ENCODE results near the gene GCNA. TPM values are rescaled to one million over a fixed set of nuclear protein-coding genes. Genes with fewer than 3 reads are reported as not detected.

The GCNA gene
- polyA plus RNA-seq, 3 donors from 2014 or later: 0.63 to 1.8 (median 1.3) TPM

GRCh38 chrX:71622576-71623450, 44.6 kb downstream of the GCNA start:
- peak overlapping the region; percentile 94 to 97 (median 96) for H3K27ac Mint-ChIP-seq
- H3K4me1 Mint-ChIP-seq: peaks cover 70 to 73% of the 10 kb centered on the region in 2 donors
- H3K27me3 Mint-ChIP-seq (ENCODE audit: low read depth in 3 of 3): peaks cover 9 to 19% (median 11%) of the 10 kb centered on the region in 3 donors
- H3K9me3 Mint-ChIP-seq: no peaks in the 10 kb centered on the region
- H3K36me3 Mint-ChIP-seq: no peaks in the 10 kb centered on the region
- peak; percentile 78 to 81 (median 79) for DNase-seq
- peak overlapping the region; percentile 68 to 84 (median 76) for H3K4me3 Mint-ChIP-seq

GRCh38 chrX:71623714-71624113, 45.5 kb downstream of the GCNA start:
- Mint-ChIP-seq H3K9me3 (no peaks in the 10 kb centered on the region), H3K36me3 (no peaks in the 10 kb centered on the region), H3K27ac (peak overlapping the region; percentile 94 to 97 (median 96)), H3K4me3 (peak overlapping the region; percentile 68 to 84 (median 76)), H3K4me1 (peaks cover 61 to 64% of the 10 kb centered on the region in 2 donors), H3K27me3 (ENCODE audit: low read depth in 3 of 3) (peaks cover 5 to 12% (median 9%) of the 10 kb centered on the region in 3 donors)
- DNase-seq: peak; percentile 43 to 57 (median 54)

- Mint-ChIP-seq H3K27me3 (ENCODE audit: low read depth in 3 of 3) (peaks cover 5 to 10% (median 9%) of the 10 kb centered on the region in 3 donors), H3K4me3 (no peak overlapping the region), H3K4me1 (peaks cover 43 to 46% of the 10 kb centered on the region in 2 donors), H3K9me3 (no peaks in the 10 kb centered on the region), H3K27ac (peak overlapping the region in 3 of 6 donors; percentile 2 to 67 (median 61)), H3K36me3 (no peaks in the 10 kb centered on the region)
- DNase-seq: no peak
These were observed 47.2 kb downstream of the GCNA start for GRCh38 chrX:71625471-71625870.

GRCh38 chrX:71626576-71626975, 48.3 kb downstream of the GCNA start:
- no peak for DNase-seq
- Mint-ChIP-seq H3K36me3 (no peaks in the 10 kb centered on the region), H3K4me3 (no peak overlapping the region), H3K27me3 (ENCODE audit: low read depth in 3 of 3) (peaks cover 5 to 10% (median 9%) of the 10 kb centered on the region in 3 donors), H3K9me3 (no peaks in the 10 kb centered on the region), H3K27ac (peak overlapping the region in 1 of 6 donors; percentile 46), H3K4me1 (peaks cover 35 to 37% of the 10 kb centered on the region in 2 donors)

GRCh38 chrX:71627588-71628404, 49.6 kb downstream of the GCNA start:
- peaks cover under 1 to 6% (median under 1%) of the 10 kb centered on the region in 3 donors for H3K27me3 Mint-ChIP-seq (ENCODE audit: low read depth in 3 of 3)
- no peak overlapping the region for H3K4me3 Mint-ChIP-seq
- DNase-seq: no peak
- H3K27ac Mint-ChIP-seq: peak overlapping the region in 1 of 6 donors; percentile 36
- peaks cover 23 to 25% of the 10 kb centered on the region in 2 donors for H3K4me1 Mint-ChIP-seq
- H3K9me3 Mint-ChIP-seq: no peaks in the 10 kb centered on the region
- no peaks in the 10 kb centered on the region for H3K36me3 Mint-ChIP-seq

GRCh38 chrX:71629467-71629866, 51.2 kb downstream of the GCNA start:
- DNase-seq: no peak
- H3K27ac Mint-ChIP-seq: no peak overlapping the region
- H3K27me3 Mint-ChIP-seq (ENCODE audit: low read depth in 3 of 3): peaks cover 0 to 1% (median 1%) of the 10 kb centered on the region in 3 donors
- H3K36me3 Mint-ChIP-seq: no peaks in the 10 kb centered on the region
- no peaks in the 10 kb centered on the region for H3K9me3 Mint-ChIP-seq
- peaks cover 6 to 8% of the 10 kb centered on the region in 2 donors for H3K4me1 Mint-ChIP-seq
- H3K4me3 Mint-ChIP-seq: no peak overlapping the region

- Mint-ChIP-seq H3K36me3 (no peaks in the 10 kb centered on the region), H3K9me3 (no peaks in the 10 kb centered on the region), H3K4me1 (no peaks in the 10 kb centered on the region), H3K27ac (no peak overlapping the region), H3K27me3 (ENCODE audit: low read depth in 3 of 3) (peaks cover 0 to 1% (median 1%) of the 10 kb centered on the region in 3 donors), H3K4me3 (no peak overlapping the region)
- no peak for DNase-seq
These were observed 54.9 kb downstream of the GCNA start for GRCh38 chrX:71632923-71633657.

GRCh38 chrX:71634366-71634765, 56.1 kb downstream of the GCNA start:
- DNase-seq: no peak
- Mint-ChIP-seq H3K4me1 (no peaks in the 10 kb centered on the region), H3K27me3 (ENCODE audit: low read depth in 3 of 3) (peaks cover 0 to 1% (median 1%) of the 10 kb centered on the region in 3 donors), H3K9me3 (no peaks in the 10 kb centered on the region), H3K4me3 (no peak overlapping the region), H3K36me3 (no peaks in the 10 kb centered on the region), H3K27ac (no peak overlapping the region)

GRCh38 chrX:71636438-71637252, 58.4 kb downstream of the GCNA start:
- Mint-ChIP-seq H3K4me3 (no peak overlapping the region), H3K27me3 (ENCODE audit: low read depth in 3 of 3) (peaks cover 0 to 1% (median 1%) of the 10 kb centered on the region in 3 donors), H3K36me3 (no peaks in the 10 kb centered on the region), H3K27ac (no peak overlapping the region), H3K9me3 (no peaks in the 10 kb centered on the region), H3K4me1 (no peaks in the 10 kb centered on the region)
- no peak for DNase-seq

GRCh38 chrX:71637253-71637618, 59.0 kb downstream of the GCNA start:
- Mint-ChIP-seq H3K27ac (no peak overlapping the region), H3K27me3 (ENCODE audit: low read depth in 3 of 3) (peaks cover 0 to 1% (median 1%) of the 10 kb centered on the region in 3 donors), H3K4me3 (no peak overlapping the region), H3K4me1 (no peaks in the 10 kb centered on the region), H3K9me3 (no peaks in the 10 kb centered on the region), H3K36me3 (no peaks in the 10 kb centered on the region)
- no peak for DNase-seq

- Mint-ChIP-seq H3K4me1 (no peaks in the 10 kb centered on the region), H3K36me3 (no peaks in the 10 kb centered on the region), H3K27ac (no peak overlapping the region), H3K27me3 (ENCODE audit: low read depth in 3 of 3) (peaks cover 0 to 1% (median 1%) of the 10 kb centered on the region in 3 donors), H3K4me3 (no peak overlapping the region), H3K9me3 (no peaks in the 10 kb centered on the region)
- no peak for DNase-seq
These were observed 59.6 kb downstream of the GCNA start for GRCh38 chrX:71637848-71638247.

- Mint-ChIP-seq H3K27ac (no peak overlapping the region), H3K27me3 (ENCODE audit: low read depth in 3 of 3) (peaks cover 0 to 1% (median 1%) of the 10 kb centered on the region in 3 donors), H3K36me3 (no peaks in the 10 kb centered on the region), H3K4me1 (no peaks in the 10 kb centered on the region), H3K9me3 (no peaks in the 10 kb centered on the region), H3K4me3 (no peak overlapping the region)
- DNase-seq: no peak
These were observed 60.2 kb downstream of the GCNA start for GRCh38 chrX:71638409-71638808.

GRCh38 chrX:71640002-71640401, 61.8 kb downstream of the GCNA start:
- H3K4me3 Mint-ChIP-seq: no peak overlapping the region
- H3K27me3 Mint-ChIP-seq (ENCODE audit: low read depth in 3 of 3): no peaks in the 10 kb centered on the region
- no peaks in the 10 kb centered on the region for H3K9me3 Mint-ChIP-seq
- no peaks in the 10 kb centered on the region for H3K4me1 Mint-ChIP-seq
- DNase-seq: no peak
- no peak overlapping the region for H3K27ac Mint-ChIP-seq
- H3K36me3 Mint-ChIP-seq: no peaks in the 10 kb centered on the region

Measured in immature natural killer cell (primary cell).